Activated B cell treated with CpG ODN at 0.5 μM for 24 hours (primary cell): ENCODE results near the gene ZFYVE9. TPM values are rescaled to one million over a fixed set of nuclear protein-coding genes. Genes with fewer than 3 reads are reported as not detected.

Source experiments
- ATAC-seq: fragments of 200-7000 bp; cut with Tn5 transposase; one replicate; pipeline ENCODE4 v1.10.0; 2021; ENCODE audit warnings: low read depth, mild to moderate bottlenecking, moderate library complexity
- CTCF ChIA-PET: fragments of 350-600 bp; sonication (Branson Sonifier 250); formaldehyde crosslinking; loops from one replicate; lab custom pipeline; 2021; ENCODE audit warnings: antibody characterized with exemption; lab: Charles Lee
- POLR2A ChIA-PET: fragments of 350-600 bp; sonication (Branson Sonifier 250); formaldehyde crosslinking; loops from one replicate; lab custom pipeline; 2021; ENCODE audit warnings: antibody characterized with exemption; lab: Charles Lee
- DNase-seq: peaks from one replicate; pipeline ENCODE4 v3.0.0; 2022
- H3K27ac Mint-ChIP-seq: one replicate; pipeline ENCODE4 v1.8.0; 2020; ENCODE audit warnings: mixed read lengths
- H3K27me3 Mint-ChIP-seq: one replicate; pipeline ENCODE4 v1.8.0; 2021; ENCODE audit warnings: mixed read lengths
- H3K36me3 Mint-ChIP-seq: one replicate; pipeline ENCODE4 v1.8.0; 2021; ENCODE audit warnings: low read depth, mixed read lengths
- H3K4me1 Mint-ChIP-seq: one replicate; pipeline ENCODE4 v1.8.0; 2021; ENCODE audit warnings: mixed read lengths
- H3K4me3 Mint-ChIP-seq: one replicate; pipeline ENCODE4 v1.8.0; 2020; ENCODE audit warnings: mild to moderate bottlenecking, mixed read lengths
- H3K9me3 Mint-ChIP-seq: one replicate; pipeline ENCODE4 v1.8.0; 2020; ENCODE audit warnings: mixed read lengths
- intact Hi-C: fragments of 100-400 bp; cut with micrococcal nuclease; formaldehyde crosslinking; loops from one replicate; pipeline ENCODE4 v1.15.1; 2024
- total RNA-seq: library from RNA; stranded (reverse); gene quantifications from 2 replicates; pipeline ENCODE4 v1.2.3, GENCODE V29; 2022
- TF ChIP-seq, protein P1 (sequence below): fragments of 200-600 bp; IDR thresholded peaks from one replicate; pipeline ENCODE4 v1.8.0; 2022; ENCODE audit warnings: antibody characterized with exemption, mild to moderate bottlenecking

The ZFYVE9 gene
- total RNA-seq, 1 donor from 2014 or later, result 3.2 TPM

DNA sequence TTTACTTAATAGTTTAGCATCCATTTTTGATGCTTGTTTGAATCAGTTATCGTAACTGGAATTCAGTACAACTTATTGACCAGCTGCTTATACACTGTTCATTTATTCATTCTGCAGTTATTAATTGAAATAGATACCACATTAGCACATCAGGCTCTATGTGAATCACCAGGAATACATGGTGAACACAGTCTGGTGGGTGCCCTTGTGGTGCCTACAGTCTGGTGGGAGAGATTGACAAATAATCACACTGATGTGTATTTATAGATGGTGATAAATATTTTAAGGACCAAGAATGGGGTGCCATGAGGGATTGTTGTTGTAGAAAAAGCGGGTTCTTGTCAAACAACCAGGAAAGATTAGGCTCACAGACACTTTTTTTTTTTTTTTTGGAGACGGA is 87.6 kb downstream of the ZFYVE9 start:
- Mint-ChIP-seq H3K27me3 (peaks cover 60% of the 10 kb centered on the region), H3K4me3 (no peak overlapping the region), H3K27ac (no peak overlapping the region), H3K36me3 (peaks cover 7% of the 10 kb centered on the region), H3K4me1 (no peaks in the 10 kb centered on the region), H3K9me3 (peaks cover 11% of the 10 kb centered on the region)
- intact Hi-C loops, result no loop called here
- no peak for DNase-seq
- ChIA-PET CTCF (interaction anchor here (0.6 kb wide), 1 partner anchor 12 kb away, joined by 4 read pairs; no protein-coding TSS in a partner anchor), POLR2A (no interaction called here)
- TF ChIP-seq, protein P1, sequence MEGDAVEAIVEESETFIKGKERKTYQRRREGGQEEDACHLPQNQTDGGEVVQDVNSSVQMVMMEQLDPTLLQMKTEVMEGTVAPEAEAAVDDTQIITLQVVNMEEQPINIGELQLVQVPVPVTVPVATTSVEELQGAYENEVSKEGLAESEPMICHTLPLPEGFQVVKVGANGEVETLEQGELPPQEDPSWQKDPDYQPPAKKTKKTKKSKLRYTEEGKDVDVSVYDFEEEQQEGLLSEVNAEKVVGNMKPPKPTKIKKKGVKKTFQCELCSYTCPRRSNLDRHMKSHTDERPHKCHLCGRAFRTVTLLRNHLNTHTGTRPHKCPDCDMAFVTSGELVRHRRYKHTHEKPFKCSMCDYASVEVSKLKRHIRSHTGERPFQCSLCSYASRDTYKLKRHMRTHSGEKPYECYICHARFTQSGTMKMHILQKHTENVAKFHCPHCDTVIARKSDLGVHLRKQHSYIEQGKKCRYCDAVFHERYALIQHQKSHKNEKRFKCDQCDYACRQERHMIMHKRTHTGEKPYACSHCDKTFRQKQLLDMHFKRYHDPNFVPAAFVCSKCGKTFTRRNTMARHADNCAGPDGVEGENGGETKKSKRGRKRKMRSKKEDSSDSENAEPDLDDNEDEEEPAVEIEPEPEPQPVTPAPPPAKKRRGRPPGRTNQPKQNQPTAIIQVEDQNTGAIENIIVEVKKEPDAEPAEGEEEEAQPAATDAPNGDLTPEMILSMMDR, result no peak
- no peak for ATAC-seq

DNA sequence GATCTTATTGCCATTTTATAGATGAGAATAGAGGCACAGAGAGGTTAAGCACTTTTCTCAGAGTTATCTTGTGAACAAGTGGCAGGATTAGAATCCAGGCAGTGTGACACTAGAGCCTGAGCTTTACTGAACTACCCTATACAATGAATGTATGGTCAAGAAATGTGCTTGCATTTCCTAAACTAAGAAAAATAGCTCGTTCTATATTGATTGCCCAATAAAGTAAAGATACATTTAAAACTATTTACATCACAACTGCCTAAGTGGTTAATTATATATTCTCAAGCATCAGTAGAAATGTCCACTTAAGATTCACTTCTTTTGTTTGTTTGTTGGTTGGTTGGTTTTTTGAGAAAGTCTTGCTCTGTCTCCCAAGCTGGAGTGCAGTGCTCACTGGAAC is 91.6 kb downstream of the ZFYVE9 start:
- intact Hi-C loops, result no loop called here
- ATAC-seq (no peak), DNase-seq (no peak)
- Mint-ChIP-seq H3K9me3 (no peaks in the 10 kb centered on the region), H3K4me3 (no peak overlapping the region), H3K27ac (no peak overlapping the region), H3K36me3 (no peaks in the 10 kb centered on the region), H3K4me1 (no peaks in the 10 kb centered on the region), H3K27me3 (peaks cover 67% of the 10 kb centered on the region)
- TF ChIP-seq, protein P1, result no peak
- ChIA-PET CTCF (no interaction called here), POLR2A (no interaction called here)

DNA sequence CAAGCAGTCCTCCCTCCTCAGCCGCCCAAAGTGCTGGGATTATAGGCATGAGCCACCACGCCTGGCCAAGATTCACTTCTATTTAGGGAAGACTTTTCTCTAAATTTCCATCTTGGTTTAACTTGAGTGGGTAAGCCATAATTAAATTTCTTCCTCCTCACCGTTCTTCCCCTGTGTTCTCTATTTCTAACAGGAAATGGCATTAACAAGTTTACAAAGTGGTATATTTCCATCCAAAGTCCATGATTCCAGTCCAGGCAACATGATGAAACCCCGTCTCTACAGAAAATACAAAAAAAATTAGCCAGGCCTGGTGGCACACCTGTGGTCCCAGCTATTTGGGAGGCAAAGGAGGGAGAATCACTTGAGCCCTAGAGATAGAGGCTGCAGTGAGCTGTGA is 92.1 kb downstream of the ZFYVE9 start:
- H3K27me3 Mint-ChIP-seq, result peaks cover 67% of the 10 kb centered on the region

DNA sequence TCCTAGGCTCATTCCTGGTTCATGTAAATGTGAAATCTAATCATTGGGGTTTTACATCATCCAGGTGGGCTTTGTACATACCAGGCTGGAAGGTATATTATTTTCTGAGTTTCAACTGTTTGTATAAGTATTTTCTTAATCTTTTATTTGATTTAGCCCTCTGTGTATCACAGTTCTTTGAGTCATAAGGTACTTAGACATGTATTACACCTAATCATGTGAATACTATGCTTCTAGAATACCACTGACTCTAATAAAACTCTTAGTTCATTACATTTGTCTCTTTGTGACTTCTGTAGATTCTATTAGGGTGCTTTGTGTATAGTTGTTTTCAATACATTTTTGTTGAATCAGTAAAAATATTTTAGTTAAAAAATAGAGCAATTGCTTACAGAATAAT is 92.8 kb downstream of the ZFYVE9 start:
- Mint-ChIP-seq H3K36me3 (no peaks in the 10 kb centered on the region), H3K27me3 (peaks cover 63% of the 10 kb centered on the region), H3K4me1 (peaks cover 6% of the 10 kb centered on the region), H3K9me3 (no peaks in the 10 kb centered on the region), H3K4me3 (no peak overlapping the region), H3K27ac (no peak overlapping the region)
- intact Hi-C loops, result no loop called here
- POLR2A ChIA-PET, result no interaction called here
- TF ChIP-seq, protein P1, result no peak
- CTCF ChIA-PET, result no interaction called here
- no peak for DNase-seq
- no peak for ATAC-seq

More for the DNA sequence above, 92.1 kb downstream of the ZFYVE9 start:
- DNase-seq (no peak), ATAC-seq (no peak)
- no peaks in the 10 kb centered on the region for H3K36me3 Mint-ChIP-seq
- POLR2A ChIA-PET, result no interaction called here
- intact Hi-C loops, result no loop called here
- TF ChIP-seq, protein P1, result no peak
- CTCF ChIA-PET, result no interaction called here
- no peaks in the 10 kb centered on the region for H3K9me3 Mint-ChIP-seq
- peaks cover 1% of the 10 kb centered on the region for H3K4me1 Mint-ChIP-seq
- H3K4me3 Mint-ChIP-seq, result no peak overlapping the region
- H3K27ac Mint-ChIP-seq, result no peak overlapping the region

DNA sequence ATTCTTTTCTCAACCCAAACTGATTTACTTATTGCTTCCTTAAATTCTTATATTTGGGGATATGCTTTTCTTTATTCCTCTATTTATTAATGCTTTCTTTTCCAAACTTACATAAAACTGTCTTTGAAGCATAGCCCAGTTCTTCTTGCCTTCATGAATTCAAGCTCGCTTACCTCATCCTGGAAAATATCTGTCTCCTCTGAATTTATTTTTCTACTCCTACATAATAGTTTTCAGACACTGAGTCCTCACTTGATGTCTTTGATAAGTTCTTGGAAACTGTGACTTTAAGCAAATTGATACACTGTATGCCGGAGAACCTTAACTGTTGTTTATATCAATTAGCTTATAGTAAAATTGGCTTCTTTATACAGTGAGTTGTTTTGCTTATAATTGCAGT is 93.8 kb downstream of the ZFYVE9 start:
- Mint-ChIP-seq H3K9me3 (no peaks in the 10 kb centered on the region), H3K4me1 (peaks cover 9% of the 10 kb centered on the region), H3K27me3 (peaks cover 60% of the 10 kb centered on the region), H3K27ac (no peak overlapping the region), H3K36me3 (no peaks in the 10 kb centered on the region), H3K4me3 (no peak overlapping the region)
- ATAC-seq, result no peak
- DNase-seq, result no peak
- CTCF ChIA-PET, result no interaction called here
- POLR2A ChIA-PET, result interaction anchor here (0.5 kb wide), 1 partner anchor 494 kb away, joined by 3 read pairs; no protein-coding TSS in a partner anchor
- TF ChIP-seq, protein P1, result no peak
- intact Hi-C loops, result no loop called here
